Skin epidermis (tissue), 12 donors: ENCODE data around the gene TIMM50.
A peak's percentile ranks its signal among the peaks of the same experiment; 100 is the strongest.

Experiments
- H3K27ac ChIP-seq, 21 experiments: fragments of 200-600 bp; sonication (generic) in 11 of 21; one replicate each; pipeline ENCODE4 v1.5.0; 2020; ENCODE audit warnings: mild to moderate bottlenecking in 3 of 21, inconsistent platforms in 2 of 21, moderate library complexity in 2 of 21
- H3K4me3 ChIP-seq, 7 experiments: fragments of 200-600 bp; sonication (generic) in 2 of 7; one replicate each; pipeline ENCODE4 v1.5.0; 2020; ENCODE audit warnings: inconsistent platforms in 2 of 7, mild to moderate bottlenecking in 2 of 7, moderate library complexity in 1 of 7

The TIMM50 gene

DNA sequence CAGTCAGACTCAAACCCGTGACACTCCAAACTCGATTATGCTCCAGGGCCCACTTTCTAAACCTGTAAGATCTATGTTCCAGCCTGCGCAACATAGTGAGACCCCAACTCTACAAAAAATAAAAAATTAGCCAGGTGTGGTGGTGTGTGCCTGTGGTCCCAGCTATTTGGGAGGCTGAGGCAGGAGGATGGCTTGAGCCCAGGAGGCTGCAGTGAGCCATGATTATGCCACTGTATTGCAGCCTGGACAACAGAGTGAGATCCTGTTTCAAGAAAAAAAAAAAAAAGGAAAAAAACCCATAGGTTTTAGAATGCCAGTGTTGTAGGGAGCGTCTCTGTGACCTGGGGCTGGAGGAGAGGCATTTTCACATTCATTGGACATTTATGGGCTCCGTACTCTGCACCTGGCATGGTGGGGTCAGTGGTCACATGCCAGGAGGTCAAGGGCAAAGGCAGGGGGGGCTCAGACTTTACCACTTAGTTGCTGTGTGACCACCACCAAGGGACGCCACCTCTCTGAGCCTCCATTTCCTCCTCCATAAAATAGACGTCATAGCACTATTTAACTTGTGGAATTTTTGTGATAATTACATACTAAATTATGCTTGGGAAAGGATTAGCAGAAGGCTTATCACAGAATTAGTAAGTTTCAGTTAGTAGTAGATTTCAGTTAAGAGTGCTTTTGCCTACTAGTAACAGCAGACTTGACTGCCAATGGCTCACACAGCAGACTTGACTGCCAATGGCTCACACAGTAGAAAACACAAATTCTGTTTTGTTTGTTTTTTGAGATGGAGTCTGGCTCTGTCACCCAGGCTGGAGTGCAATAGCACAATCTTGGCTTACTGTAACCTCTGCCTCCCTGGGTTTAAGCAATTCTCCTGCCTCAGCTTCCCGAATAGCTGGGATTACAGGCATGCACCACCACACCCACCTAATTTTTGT is 40.2 kb downstream of the TIMM50 start:
- H3K4me3 ChIP-seq: no peak overlapping the region
- H3K27ac ChIP-seq: no peak overlapping the region

DNA sequence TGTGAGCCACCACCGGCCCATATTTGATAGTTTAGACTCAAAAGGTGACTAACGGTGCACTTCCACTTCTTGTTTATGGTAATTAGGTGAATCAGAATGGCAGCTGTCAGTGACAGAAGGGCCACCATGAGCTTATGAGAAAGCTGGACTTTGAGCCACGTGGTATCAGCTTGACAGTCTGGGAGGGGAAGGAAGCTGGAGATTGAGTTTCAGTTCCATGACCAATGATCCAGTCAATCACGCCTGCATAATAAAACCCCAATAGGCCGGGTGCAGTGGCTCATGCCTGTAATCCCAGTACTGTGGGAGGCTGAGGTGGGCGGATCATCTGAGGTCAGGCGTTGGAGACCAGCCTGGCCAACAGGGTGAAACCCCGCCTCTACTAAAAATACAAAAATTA is 43.9 kb downstream of the TIMM50 start:
- H3K27ac ChIP-seq: no peak overlapping the region

GRCh38 chr19:39525205-39525604 is 44.6 kb downstream of the TIMM50 start:
- Histone ChIP-seq H3K4me3 (no peak overlapping the region), H3K27ac (no peak overlapping the region)

More for the DNA sequence above, 43.9 kb downstream of the TIMM50 start:
- no peak overlapping the region for H3K4me3 ChIP-seq

- H3K27ac ChIP-seq: peak overlapping the region in 19 of 21 experiments; percentile 37 to 88 (median 78)
Measured at GRCh38 chr19:39531834-39532232, 51.2 kb downstream of the TIMM50 start.

GRCh38 chr19:39532233-39533002 is 51.8 kb downstream of the TIMM50 start, which contains the start of gene EID2B:
TSS of gene EID2B (minus strand) at chr19:39532852. CDS start at chr19:39532802, 50 bp downstream.
- Histone ChIP-seq H3K27ac (peak within 1 kb of the TSS in 19 of 21 experiments; percentile 37 to 88 (median 78)), H3K4me3 (peak within 1 kb of the TSS; percentile 46 to 93 (median 80))

More at GRCh38 chr19:39531834-39532232, 51.2 kb downstream of the TIMM50 start:
- peak overlapping the region; percentile 46 to 93 (median 80) for H3K4me3 ChIP-seq

- Histone ChIP-seq H3K4me3 (peak overlapping the region in 5 of 7 experiments; percentile 46 to 93 (median 80)), H3K27ac (peak overlapping the region in 1 of 21 experiments; percentile 68)
Measured at GRCh38 chr19:39533003-39533512, 52.4 kb downstream of the TIMM50 start.

- Histone ChIP-seq H3K27ac (no peak overlapping the region), H3K4me3 (no peak overlapping the region)
Measured at GRCh38 chr19:39533791-39534190, 53.2 kb downstream of the TIMM50 start.

DNA sequence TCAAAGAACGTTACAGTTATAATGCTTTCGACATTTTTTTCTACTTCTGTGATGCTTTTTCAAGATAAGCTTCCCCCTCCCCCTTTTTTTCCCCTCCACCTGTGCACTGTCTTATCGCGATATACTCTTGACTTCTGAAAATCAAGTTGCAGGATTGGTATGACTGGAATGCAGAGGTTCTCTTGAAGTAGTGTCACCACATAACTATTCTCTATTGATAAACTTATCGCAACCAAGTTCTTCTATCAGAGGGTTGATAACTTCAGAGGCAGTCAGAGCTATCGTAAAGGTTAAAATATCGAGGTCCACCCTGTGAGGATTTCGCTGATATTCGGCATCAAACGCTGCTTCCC is 58.5 kb downstream of the TIMM50 start:
- Histone ChIP-seq H3K27ac (peak overlapping the region; percentile 67 to 97 (median 90)), H3K4me3 (peak overlapping the region; percentile 48 to 86 (median 75))

DNA sequence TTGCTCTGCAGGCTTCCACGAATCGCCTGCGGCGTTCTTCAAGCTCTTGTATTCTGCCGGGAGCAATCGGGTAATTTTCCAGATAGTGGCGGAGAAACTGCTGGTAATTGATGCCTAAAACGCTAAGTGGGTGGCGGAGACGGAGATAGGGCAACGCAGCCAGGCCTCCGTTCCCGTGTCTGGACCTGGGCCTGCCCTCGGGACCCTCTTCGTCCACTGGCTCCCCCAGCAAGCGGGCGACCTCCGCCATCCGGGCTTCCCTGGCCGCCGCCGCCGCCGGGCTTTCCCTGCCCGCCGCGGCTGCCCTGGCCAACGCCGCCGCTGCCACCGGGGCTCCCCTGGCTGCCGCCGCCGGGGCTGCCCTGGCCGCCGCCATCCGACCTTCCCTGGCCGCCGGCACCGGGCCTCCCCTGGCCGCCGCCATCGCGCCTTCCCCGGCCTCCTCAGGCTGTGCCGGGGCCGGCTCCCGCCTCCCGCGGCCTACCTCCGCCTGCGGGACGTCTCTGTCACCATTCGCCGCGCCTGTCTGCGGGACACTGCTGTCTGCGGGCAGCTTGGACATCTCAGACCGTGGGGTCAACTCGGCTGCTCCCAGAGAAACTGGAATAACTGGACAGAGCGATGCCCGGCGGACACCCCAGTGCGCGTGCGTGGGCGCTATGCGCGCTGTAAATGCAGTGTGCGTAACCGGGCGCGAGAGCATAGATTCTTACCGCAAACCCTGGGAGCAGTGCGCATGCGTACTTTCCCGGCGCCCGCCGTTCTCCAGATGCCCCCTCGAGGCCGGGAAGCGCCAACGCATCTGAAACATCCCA is 59.1 kb downstream of the TIMM50 start, which contains the start of gene EID2:
Gene EID2 (minus strand): TSS at position 644 of the 815 bp plus-strand sequence. CDS start 82 bp downstream, at position 562.
- H3K27ac ChIP-seq: peak within 1 kb of the TSS; percentile 67 to 97 (median 90)
- peak within 1 kb of the TSS; percentile 48 to 86 (median 75) for H3K4me3 ChIP-seq

- Histone ChIP-seq H3K4me3 (peak overlapping the region in 6 of 7 experiments; percentile 48 to 86 (median 76)), H3K27ac (peak overlapping the region in 7 of 21 experiments; percentile 80 to 97 (median 89))
Measured at GRCh38 chr19:39540333-39540673, 59.7 kb downstream of the TIMM50 start.
